GM18498 (cell line): Measurements from ENCODE around the gene PARD3B.

Source experiments
- ATAC-seq: cut with Tn5 transposase; IDR thresholded peaks from one replicate; pipeline ENCODE4 v1.9.1; 2021; ENCODE audit warnings: mild to moderate bottlenecking, moderate library complexity; ENCODE audit not compliant: unreplicated experiment

The PARD3B gene

DNA sequence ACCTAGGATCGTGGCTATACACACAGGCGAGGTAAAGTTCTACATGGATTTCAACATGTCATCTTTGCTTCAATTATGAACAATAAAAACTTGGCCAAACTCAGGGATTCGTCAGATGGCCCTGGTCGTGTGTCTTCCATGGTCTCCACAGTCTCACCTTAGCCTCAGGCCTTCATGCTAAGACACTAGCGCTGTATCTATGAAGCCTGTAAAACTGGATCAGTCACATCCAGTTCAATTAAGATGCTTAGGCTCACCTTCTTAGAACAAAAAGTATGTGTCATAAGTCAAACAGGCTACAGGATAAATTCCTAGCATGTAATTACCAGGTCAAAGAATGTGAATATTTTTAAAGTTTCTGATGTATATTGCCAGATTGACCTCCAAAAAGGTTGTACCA is 1023.3 kb downstream of the PARD3B start:
- no peak for ATAC-seq

DNA sequence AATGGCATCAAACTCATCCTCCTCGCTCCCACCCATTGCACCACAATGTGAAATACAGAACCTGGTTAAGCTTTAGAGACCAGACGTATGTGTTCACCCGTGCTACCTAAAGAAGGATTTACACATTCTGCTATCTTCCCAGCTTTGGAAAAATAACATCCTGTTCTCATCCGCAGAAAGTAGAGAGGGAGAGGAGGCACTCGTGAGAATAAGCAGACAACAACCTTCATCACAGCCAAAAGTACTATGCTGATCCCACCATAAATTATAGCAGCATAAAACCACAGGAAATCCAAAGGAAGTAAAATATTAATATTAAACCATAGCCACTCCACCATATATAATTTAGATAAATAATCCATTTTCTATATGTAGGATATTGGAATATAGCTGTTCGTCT is 1025.4 kb downstream of the PARD3B start:
- ATAC-seq: no peak

- ATAC-seq: no peak
Observed at GRCh38 chr2:205571360-205571959, 1026.2 kb downstream of the PARD3B start.

DNA sequence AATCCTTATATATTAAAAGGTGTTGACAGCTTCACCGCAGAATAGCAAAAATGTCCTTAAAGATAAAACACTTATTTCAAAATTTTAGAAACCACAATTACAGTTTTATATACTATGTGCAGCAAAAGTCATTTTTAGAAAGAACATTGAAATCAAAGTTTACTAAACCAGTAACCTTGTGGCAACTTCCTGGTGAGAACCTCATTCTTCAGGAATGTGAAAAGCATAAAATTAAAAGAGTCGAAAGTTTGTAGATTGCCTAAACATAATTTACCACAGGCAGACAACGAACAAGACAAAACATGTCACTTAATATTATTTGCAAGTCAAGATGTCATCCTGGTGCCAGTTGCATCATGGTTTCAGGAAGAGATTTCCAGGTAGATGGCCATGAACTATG is 1028.7 kb downstream of the PARD3B start:
- no peak for ATAC-seq

DNA sequence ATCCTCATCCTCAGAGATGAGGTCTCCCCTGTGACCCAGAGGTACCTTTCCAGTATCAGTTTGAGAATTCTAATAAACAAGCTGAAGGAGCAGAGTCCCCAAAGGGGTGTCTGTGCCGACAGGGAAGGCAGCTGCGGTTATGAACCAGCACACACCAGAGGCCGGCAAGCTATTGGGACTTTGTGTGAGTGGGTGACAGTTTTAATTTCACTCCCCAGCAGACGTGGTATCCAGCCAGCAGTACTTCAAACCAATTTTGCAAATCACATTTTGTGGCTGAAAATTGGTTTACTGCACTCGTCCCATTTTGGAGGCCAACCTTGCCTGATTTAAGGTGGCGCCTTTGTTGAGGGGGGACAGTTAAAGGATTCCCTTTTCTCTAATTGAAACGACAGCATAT is 1034.1 kb downstream of the PARD3B start:
- no peak for ATAC-seq

DNA sequence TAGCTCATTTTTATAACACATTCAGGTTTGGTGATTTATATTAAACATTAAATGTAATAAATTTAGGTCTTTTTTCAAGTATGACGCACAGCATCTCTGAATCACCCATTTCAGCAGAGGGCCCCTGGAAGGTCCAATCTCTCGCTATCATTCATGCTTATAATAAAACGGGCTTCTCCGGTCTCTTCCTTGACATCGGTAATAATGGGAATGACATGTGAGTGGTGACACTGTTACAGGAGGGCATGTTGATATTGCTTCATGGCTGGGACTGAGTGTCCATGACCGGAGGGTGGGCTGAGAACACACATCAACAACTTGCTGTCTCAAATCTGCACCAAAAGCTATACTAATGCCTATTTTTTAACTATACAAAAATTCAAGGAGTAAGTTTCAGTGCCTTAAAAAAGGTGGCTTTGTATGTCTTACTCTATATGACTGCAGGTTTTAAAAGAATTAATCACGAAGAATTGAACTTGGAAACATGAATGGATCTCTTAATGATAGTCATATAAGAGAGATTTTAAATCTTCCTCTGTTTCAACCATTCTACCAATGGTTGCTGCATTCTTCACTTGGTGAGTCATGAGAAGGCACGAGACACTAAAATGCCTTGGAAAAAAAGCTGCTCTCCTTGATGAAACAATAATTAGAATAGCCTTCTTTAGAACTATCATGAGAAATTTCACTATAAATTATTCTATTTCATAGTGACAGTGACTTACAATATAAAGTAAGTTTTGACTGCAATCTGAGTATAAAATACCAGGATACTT is 1035.1 kb downstream of the PARD3B start:
- no peak for ATAC-seq

- no peak for ATAC-seq
Observed at GRCh38 chr2:205582366-205582765, 1037.1 kb downstream of the PARD3B start.

- ATAC-seq: no peak
Observed at GRCh38 chr2:205585449-205586383, 1040.4 kb downstream of the PARD3B start.

GRCh38 chr2:205586626-205587025 is 1041.4 kb downstream of the PARD3B start:
- ATAC-seq: no peak

DNA sequence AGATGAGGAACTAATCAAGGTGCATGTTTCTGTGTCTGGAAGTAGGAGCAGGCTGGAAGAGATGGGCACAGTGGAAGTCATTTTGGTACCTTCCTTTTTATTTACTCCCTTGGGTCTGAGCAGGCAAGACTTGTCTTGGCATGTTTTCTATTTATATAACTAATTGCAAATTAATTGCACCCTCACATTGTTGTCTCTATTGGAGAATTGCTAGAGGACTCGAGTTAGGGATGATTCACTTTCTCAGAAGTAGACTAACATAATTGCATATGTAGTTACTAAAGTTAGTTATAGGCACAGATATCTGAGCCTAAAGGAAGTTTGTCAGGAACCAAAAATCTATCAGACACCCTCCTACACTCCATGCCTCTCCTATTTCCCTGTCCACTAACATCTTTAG is 1044.2 kb downstream of the PARD3B start:
- no peak for ATAC-seq

- no peak for ATAC-seq
Observed at GRCh38 chr2:205590759-205591158, 1045.5 kb downstream of the PARD3B start.

DNA sequence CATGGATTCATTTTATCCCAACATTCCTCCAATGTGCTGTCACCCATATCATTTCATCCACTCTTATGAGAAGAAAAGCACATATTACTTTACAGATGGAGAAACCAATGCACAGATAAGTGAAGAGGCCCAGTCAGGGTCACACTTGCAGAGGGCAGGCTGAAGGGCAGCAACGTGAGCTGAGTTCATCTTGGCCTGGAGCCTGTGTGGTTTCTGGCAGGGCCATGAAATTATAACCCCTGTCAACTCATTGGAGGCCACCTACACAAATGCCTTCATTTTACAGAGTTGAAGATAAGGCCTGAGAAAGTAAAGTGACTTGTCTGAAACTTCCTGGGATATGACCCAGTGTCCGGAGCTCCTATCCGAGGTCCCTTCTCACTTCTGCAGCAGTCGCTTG is 1048.6 kb downstream of the PARD3B start:
- ATAC-seq: no peak

DNA sequence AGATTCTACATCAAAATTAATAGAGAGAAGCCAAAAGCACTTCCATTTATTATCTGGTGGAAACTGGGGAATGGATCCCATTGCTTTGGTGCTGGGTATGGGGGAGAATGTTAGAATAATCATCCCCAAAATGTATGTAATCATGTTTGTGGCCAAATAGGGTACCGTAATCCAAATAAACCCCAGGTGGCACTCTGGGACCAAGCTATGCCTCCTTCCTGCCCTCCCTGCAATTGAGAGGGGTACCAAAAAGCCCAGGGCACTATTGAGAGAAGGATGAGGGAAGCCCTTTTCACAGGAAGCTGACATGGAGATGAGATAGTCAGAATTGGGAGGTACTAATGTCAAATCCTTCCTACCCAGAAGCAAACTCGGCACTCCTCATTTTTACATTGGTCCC is 1051.3 kb downstream of the PARD3B start:
- no peak for ATAC-seq

GRCh38 chr2:205605638-205606304 is 1060.5 kb downstream of the PARD3B start:
- ATAC-seq: no peak

DNA sequence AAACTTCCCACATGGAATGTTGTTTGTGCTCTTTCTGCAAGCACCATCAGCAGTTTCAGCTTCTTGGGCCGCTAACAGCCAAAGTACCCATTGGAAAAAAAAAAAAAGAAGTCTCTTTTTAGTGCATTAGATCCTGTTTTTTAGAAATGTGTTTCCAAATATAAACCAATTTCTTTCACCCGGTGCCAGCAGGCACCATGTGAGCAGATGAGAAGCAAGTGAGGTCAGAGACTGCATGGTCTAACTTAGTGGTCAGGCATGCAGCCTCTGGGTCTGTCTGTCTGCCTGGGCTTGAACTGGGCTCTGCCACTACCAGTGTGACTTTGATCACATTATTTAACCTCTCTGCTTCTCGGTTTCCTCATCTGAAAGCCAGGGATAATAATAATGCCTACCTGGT is 1061.9 kb downstream of the PARD3B start:
- no peak for ATAC-seq

DNA sequence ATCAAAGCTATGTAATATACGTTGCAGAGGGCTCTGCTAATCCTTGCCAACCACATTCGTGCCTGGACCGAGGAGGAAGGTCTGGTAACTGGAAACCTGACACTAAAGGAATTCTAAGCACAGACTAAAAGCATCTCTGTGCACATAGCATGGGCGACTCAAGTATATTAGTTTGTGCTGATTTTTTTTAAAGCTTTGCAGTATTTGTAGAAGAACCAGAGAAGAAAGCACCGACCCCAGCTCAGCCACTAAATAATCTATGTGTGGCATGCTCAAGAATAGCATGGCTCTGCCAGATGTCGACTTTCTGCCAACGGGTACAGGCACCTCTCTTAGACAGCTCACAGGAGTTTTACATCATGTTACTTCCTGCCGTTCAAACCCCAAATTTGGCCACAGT is 1063.8 kb downstream of the PARD3B start:
- ATAC-seq: no peak

DNA sequence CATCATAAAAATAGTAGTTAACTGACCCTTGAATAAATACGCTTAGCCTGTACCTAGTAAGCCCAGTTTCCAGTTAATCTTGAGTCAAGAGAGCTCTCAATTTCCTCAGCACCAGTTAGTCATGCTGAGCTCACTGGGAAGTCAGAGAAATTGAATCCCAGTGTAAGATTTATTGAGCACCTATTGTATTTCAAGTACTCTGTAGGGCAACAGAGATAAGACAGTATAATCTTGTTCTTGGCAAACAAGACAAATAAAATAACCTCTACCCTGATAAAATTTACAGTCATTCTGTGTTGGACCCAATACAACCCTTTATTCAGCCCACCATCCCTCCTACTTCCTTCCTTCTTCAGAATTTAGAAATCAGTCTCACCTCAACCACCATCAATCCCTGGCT is 1065.2 kb downstream of the PARD3B start:
- ATAC-seq: no peak

DNA sequence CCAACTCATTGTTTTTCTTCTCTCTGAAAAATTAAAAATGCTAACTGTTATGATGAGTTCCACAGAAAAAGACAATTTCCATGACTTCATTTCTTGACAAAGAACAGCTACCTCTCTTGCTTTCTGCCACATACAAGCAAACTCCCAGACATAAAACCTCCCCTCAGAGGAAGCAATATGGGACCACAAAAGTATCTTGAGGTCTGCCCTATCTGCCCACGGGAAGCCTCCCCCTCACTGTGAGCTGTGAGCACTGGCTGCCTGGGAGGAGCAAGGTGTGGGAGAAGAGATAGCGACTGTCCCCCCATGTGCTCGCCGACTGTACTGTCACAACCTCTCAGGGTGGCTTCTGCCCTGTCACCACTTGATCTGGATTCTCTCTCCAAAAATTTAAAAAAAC is 1067.4 kb downstream of the PARD3B start:
- no peak for ATAC-seq

DNA sequence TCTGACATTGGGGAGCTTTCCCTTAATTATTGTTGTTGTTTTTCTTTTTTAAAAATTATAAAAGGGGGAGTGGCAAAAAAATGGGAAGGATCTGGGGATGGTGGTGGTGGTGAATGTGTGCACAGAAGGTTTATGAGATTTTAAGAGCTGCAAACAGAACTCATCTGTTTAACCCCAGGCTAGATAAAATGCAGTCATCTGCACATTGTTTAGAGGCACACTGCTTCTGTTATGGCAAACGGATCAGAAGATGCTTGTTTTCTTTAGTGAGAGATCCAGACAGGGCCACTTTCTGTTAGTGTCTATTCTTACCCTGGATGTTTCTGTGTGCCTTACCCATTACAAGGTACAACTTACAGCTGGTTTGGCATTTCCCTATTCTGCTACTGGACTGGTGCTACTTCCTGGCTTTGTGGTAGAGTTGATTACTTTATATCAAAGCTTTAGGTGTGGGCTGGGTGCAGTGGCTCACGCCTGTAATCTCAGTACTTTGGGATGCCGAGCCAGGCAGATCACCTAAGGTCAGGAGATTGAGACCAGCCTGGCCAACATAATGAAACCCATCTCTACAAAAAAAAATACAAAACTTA is 1068.8 kb downstream of the PARD3B start:
- ATAC-seq: no peak

GRCh38 chr2:205614965-205615364 is 1069.7 kb downstream of the PARD3B start:
- ATAC-seq: no peak

GRCh38 chr2:205617905-205618304 is 1072.6 kb downstream of the PARD3B start:
- ATAC-seq: no peak
